Measurements from ENCODE around the gene MLLT3.

MLLT3 gene

DNA sequence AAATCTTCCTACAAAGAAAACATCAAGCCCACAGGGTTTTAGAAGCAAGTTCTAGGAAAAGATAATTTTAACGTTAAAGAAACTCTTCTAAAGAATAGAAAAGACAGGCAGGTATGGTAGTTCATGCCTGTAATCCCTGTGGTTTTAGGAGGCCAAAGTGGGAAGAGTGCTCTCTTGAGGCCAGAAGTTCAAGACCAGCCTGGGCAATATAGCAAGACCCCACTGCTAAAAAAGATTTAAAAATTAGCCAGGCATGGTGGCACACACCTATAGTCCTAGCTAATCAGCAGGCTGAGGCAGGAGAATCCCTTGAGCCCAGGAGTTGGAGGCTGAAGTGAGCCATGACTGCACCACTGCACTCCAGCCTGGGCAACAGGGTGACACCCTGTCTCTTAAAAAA is 193.3 kb downstream of the MLLT3 start:
- DNase-seq (ENCODE audit: low read depth in 2 of 3, low spot score in 1 of 3) = no peak

GRCh38 chr9:20427359-20427758 is 194.9 kb downstream of the MLLT3 start:
- DNase-seq (ENCODE audit: low read depth in 2 of 3, low spot score in 1 of 3) = no peak

DNA sequence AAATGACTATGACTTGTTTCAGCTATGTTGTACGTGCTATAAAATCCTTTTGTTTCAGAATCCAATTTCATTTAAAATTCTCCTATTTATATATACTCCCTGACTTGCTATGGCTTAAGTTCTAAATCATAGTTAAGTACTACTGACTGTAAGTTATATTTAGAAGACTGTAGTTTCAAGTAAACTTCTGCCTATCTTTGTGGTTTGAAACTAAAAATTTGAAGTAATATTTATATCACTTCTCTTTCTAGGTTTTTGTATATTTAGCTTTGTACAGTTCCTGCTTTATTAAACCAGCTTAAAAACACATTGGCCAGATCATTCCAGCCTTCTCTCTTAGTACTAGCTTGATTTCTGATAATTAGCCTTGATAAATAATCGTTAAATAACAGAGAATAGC is 196.3 kb downstream of the MLLT3 start:
- DNase-seq (ENCODE audit: low read depth in 2 of 3, low spot score in 1 of 3) = no peak

- DNase-seq (ENCODE audit: low read depth in 2 of 3, low spot score in 1 of 3) = no peak
Observed at GRCh38 chr9:20419533-20419932, 202.8 kb downstream of the MLLT3 start.

- DNase-seq (ENCODE audit: low read depth in 2 of 3, low spot score in 1 of 3) = no peak
Observed at GRCh38 chr9:20418485-20418884, 203.8 kb downstream of the MLLT3 start.

DNA sequence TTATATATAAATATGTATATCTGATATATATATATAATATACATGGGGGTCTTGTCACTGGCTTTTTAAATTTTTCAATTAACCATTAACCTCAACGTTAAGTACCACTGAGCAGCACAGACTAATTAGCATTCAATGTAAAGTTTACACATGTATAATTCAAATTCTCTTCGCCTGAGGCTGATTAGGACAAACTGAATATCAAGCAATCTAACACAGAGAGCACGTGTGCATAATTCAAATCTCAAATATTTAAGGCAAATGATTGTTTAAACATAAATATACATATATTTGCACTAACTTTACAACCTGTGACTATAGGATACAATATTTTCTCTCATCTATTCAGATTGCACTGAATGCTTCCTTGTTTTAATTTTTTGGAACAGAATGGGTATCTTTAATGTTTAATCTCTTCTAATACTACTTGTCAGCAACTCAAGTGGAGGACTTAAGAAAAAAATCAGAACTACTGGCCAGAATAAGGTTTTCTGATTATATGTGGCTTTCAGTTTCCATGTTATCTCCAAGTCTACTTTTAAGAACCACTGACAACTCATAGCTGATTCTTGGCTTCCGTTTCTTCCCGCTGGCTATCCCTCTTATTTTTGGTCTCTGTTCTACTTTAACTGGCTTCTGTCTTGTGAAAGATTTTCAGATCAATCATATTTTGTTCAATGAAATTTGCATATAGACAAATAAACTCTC is 204.8 kb downstream of the MLLT3 start:
- DNase-seq (ENCODE audit: low read depth in 2 of 3, low spot score in 1 of 3) = no peak

DNA sequence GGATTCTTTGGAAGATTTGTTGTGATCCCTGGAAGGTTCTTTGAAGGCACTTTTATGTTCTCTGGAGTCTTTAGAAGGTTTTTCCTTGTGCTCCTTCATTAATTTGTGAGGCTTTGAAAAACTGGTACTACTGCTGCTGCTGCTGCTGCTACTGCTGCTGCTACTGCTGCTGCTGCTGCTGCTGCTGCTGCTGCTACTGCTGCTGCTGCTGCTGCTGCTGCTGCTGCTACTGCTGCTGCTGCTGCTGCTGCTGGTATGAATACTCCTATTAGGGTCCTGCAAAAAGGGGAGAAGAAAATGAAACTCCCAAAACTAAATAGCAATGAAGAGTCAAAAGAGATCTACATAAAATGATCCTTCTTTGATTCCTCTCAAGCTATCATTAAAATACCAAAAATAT is 208.1 kb downstream of the MLLT3 start:
- no peak for DNase-seq (ENCODE audit: low read depth in 2 of 3, low spot score in 1 of 3)

- no peak for DNase-seq (ENCODE audit: low read depth in 2 of 3, low spot score in 1 of 3)
Observed at GRCh38 chr9:20409321-20410092, 212.8 kb downstream of the MLLT3 start.

DNA sequence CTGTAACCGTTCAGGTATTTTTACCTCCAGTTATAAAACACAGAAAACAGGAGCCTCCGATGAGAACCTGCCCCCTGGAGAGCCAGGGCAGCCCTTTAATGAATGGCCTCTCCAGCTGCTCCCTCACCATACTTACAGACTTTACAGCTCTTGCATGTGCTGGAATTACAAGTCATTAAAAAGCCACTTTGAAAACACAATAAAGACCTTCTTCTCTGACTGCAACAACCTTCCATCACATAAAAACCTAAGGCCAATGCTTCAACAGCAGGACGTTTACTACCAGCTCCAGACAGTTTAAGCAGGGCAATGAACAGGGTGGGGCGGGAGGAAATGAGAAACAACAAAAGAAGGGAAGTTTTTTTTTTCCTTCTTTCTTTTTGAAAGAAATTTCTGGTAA is 213.8 kb downstream of the MLLT3 start:
- no peak for DNase-seq (ENCODE audit: low read depth in 2 of 3, low spot score in 1 of 3)

GRCh38 chr9:20407013-20407412 is 215.3 kb downstream of the MLLT3 start:
- DNase-seq (ENCODE audit: low read depth in 2 of 3, low spot score in 1 of 3) = no peak

DNA sequence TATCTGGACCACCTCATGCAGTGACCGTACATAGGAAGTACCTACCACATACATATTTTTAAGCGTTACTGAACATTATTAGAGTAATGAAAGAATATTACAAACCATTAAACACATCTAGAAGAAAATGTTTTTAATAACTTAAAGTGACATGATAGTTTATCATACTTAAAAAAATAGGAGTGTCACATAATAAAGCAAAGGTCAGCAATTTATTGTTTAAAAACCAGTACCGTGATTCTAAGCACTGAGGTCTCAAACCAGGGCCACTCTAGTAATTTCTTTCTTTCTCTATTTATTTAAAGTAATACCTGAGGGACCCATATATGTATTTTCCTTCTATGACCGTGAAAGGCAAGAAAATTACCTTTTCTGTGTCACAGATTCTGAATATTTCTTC is 216.0 kb downstream of the MLLT3 start:
- no peak for DNase-seq (ENCODE audit: low read depth in 2 of 3, low spot score in 1 of 3)

DNA sequence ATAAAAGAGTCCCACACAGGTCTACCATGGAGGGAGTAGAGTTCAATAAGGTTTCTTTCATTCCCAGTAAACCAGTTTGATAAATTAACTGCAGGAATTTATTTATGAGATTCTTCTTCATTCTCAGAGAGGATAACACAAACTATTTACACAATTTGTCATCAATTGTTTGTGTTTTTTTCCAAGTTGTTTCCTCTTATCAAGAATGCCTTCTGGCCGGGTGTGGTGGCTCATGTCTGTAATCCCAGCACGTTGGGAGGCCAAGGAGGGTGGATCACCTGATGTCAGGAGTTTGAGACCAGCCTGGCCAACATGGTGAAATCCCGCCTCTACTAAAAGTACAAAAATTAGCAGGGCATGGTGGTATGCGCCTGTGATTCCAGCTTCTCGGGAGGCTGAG is 216.7 kb downstream of the MLLT3 start:
- no peak for DNase-seq (ENCODE audit: low read depth in 2 of 3, low spot score in 1 of 3)

DNA sequence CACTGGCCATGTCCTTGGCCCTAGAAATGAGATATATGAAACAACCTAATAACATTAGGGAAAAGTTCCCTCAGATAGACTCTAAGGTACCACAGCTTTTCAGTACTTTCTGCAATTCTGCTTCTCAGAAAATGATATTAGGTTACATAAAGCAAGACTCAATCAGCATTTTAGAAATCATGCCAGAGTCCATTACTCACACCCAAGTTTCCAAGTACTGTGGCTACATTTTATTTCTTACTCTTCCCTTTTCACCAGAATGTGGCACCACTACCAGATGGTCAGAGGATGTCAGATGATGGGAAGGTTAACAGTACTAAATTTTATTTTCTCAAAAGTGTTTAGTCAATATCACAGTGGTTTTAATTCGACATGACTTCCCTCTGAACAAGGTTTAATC is 217.2 kb downstream of the MLLT3 start:
- no peak for DNase-seq (ENCODE audit: low read depth in 2 of 3, low spot score in 1 of 3)

DNA sequence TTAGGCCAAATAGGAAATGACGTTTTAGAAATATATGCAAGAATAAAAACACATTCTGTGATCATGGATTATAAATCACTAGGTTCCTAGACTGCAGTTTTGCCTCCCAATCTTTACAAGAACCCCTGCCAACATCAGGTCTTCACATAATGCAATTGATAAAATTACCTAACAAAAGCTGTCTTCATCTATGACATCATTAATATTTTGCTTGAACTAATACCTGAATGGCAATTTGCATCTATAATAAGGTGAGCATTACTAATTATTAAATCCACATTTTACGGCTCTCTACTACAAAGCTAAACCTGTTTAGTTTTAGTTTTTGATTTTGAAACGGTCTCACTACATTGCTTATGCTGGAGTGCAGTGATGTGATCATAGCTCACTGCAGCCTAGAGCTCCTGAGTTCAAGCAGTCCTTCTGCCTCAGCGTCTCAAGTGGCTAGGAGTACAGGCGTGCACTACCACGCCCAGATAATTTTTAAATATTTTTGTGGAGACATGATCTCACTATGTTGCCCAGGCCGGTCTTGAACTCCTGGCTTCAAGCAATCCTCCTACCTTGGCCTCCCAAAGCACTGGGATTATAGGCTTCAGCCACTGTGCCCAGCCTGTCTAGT is 218.0 kb downstream of the MLLT3 start:
- no peak for DNase-seq (ENCODE audit: low read depth in 2 of 3, low spot score in 1 of 3)

- no peak for DNase-seq (ENCODE audit: low read depth in 2 of 3, low spot score in 1 of 3)
Observed at GRCh38 chr9:20403346-20403745, 219.0 kb downstream of the MLLT3 start.

GRCh38 chr9:20402273-20402875 is 219.9 kb downstream of the MLLT3 start:
- no peak for DNase-seq (ENCODE audit: low read depth in 2 of 3, low spot score in 1 of 3)

DNA sequence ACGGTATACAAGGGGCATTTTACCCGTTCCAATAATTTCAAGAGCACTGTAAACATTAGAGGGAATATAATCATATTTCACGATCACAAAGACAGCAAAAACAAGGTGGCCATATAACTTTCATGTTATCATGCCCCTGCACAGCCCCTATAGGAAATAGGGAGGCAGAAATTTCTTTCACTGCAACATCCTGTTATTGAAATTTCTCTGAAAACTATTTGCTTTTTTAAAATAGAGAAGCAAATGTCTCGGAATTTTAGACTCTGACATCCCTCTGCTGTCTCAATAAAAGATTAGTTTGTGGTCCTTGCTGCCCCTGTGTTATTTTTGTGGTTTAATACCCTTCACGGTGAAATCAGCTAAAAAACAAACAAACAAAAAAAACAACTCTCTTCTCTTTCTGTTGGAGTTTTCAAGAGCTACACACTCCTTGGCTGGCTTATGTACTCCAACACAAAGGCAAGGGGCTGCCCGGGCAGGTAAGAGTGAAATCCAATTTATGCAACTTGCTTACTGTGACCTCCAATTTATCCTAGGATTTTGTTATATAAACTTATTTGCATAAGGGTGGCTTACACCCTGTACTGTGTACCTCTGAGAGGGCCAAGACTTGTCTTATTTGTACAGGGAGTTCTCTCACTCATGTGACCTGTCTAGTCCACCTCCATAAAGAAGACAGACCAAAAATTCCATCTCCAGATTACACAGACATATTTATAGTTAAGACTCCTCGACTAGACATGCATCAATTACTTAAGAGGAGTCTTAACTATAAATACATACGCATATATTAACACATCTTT is 223.6 kb downstream of the MLLT3 start:
- no peak for DNase-seq (ENCODE audit: low read depth in 2 of 3, low spot score in 1 of 3)

DNA sequence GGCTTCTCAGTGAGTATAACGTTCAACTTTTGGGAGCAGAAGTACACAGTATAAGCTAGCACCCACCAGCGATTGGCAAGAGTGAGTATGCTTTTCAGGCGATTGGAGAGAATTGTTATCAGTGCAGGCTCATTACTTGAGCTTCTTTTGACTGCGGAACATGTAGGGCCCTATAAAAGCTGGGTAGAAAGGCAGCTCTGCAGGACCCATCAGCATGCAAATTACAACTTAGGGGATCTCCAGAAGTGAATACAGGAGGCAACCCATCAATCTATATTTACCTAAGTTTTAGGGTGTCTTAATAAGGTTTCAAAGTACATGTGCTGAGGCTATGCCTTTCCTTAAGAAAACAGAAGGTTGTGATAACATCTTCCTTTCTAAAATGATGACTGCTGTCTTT is 225.0 kb downstream of the MLLT3 start:
- no peak for DNase-seq (ENCODE audit: low read depth in 2 of 3, low spot score in 1 of 3)

DNA sequence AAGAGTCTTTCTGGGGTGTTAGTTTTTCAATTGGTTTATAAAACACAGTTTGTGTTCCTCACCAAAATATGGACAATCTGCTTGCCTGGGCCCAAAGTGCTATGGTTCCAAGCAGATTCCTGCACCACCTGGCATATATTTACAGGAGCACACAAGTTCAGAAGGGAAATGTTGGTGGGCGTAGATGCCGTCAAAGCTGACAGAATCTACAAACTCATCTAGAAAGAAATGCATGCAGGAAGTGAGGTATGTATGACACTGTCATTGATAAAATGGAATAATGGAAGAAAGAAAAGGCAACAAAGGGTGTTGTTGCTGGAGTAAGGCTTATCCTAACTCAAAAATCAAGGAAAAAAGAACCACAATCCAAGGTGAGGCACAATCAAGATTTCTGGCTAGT is 225.8 kb downstream of the MLLT3 start:
- DNase-seq (ENCODE audit: low read depth in 2 of 3, low spot score in 1 of 3) = no peak

DNA sequence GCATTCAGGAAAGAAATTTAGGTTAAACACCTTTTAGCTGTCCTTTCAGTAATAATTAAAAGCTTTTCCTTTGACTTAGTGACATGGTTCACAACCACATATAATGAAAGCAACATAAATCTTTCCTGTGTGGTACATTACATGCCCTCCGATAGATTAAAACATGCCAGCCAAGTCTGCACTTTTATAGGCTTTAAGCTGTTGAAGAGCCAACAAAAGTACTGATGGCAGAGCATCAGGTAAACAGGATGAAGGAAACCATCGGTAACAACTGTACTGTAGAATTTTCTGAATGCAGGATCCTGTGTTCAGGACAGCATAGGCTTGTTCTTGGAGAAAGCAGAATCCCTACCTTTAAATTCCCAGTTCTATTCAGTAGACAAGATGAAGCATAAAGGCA is 226.6 kb downstream of the MLLT3 start:
- no peak for DNase-seq (ENCODE audit: low read depth in 2 of 3, low spot score in 1 of 3)

DNA sequence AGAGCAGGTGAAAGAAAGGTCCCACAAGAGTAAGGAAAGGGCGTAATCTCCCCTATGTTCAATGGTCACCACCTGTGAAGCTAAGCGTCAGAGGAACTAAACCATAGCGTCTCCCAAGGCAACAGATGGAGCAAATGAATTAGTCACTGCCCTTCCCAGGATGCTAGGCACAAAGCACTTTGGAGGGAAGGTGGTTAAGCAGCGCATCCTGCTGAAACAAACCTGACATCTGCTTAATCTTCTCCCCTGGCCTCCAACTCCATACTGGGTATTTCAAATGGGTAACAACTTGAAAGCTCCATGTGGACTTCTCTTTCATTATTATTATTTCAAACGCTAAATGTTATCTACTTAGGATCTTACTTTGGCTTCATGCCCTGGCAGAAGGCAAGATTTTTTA is 227.3 kb downstream of the MLLT3 start:
- DNase-seq (ENCODE audit: low read depth in 2 of 3, low spot score in 1 of 3) = no peak
